Gastrocnemius medialis (tissue), 4 donors: ENCODE data around the gene SNPH. TPM values are rescaled to one million over a fixed set of nuclear protein-coding genes. Genes with fewer than 3 reads are reported as not detected.

Experiments used
- ATAC-seq, 2 donors: fragments of 150-250 bp; one replicate each; pipeline ENCODE4 v1.9.1; 2016
- DNase-seq, 2 donors: peaks; one replicate each; pipeline ENCODE4 v3.0.0-alpha.2; 2019
- H3K27ac ChIP-seq, 4 donors: fragments of 200-600 bp; sonication (generic); 1 replicate in 1 of 4; 2 replicates in 3 of 4; pipeline ENCODE4 v1.5.1; 2016 to 2018; ENCODE audit warnings: mild to moderate bottlenecking in 2 of 4, moderate library complexity in 1 of 4
- H3K27me3 ChIP-seq, 3 donors: fragments of 200-600 bp; sonication (generic) in 2 of 3; 1 replicate in 1 of 3; 2 replicates in 2 of 3; pipeline versions ENCODE4 v1.5.1 to v1.6.0; 2016 to 2019; ENCODE audit warnings: mild to moderate bottlenecking in 1 of 3, moderate library complexity in 1 of 3
- H3K36me3 ChIP-seq, 2 donors: fragments of 200-600 bp; sonication (generic) in 1 of 2; one replicate each; pipeline ENCODE4 v1.5.1; 2017 to 2018
- H3K4me1 ChIP-seq, 2 donors: fragments of 200-600 bp; sonication (generic) in 1 of 2; one replicate each; pipeline ENCODE4 v1.5.1; 2016 to 2017; ENCODE audit warnings: mild to moderate bottlenecking in 2 of 2
- H3K4me3 ChIP-seq, 4 donors: fragments of 200-600 bp; sonication (generic) in 3 of 4; 1 replicate in 1 of 4; 2 replicates in 3 of 4; pipeline ENCODE4 v1.5.1; 2016 to 2019; ENCODE audit warnings: mild to moderate bottlenecking in 2 of 4
- H3K9me3 ChIP-seq, 3 donors: fragments of 200-600 bp; sonication (generic) in 2 of 3; 1 replicate in 1 of 3; 2 replicates in 2 of 3; pipeline ENCODE4 v1.5.1; 2016 to 2019
- POLR2A ChIP-seq, 2 donors: fragments of 450-650 bp; IDR thresholded peaks; one replicate each; pipeline ENCODE4 v1.6.1; 2017; ENCODE audit warnings: antibody characterized with exemption in 2 of 2, mild to moderate bottlenecking in 2 of 2, moderate library complexity in 2 of 2
- in situ Hi-C, 4 donors: fragments of 200-750 bp; cut with MboI; loops; one replicate each; pipeline versions ENCODE4 v1.15.0 to v1.8.0; 2017; ENCODE audit warnings: low sequenced_read_pairs in 4 of 4
- intact Hi-C: fragments of 100-400 bp; cut with DNase I; formaldehyde crosslinking; loops from one replicate; pipeline ENCODE4 v1.15.1; 2023; ENCODE audit warnings: low total_unique reads
- total RNA-seq, 4 donors: library from RNA; depleted of rRNA; stranded (reverse); fragments of >200 nt; gene quantifications; one replicate each; pipeline versions ENCODE4 v1.1.0 to v1.2.3, GENCODE V29; 2016
- TF ChIP-seq, protein P1 (sequence below), 5 experiments: fragments of 450-650 bp in 3 of 5; fragments of 200-600 bp in 2 of 5; sonication (generic) in 2 of 5; IDR thresholded peaks in 4 of 5; conservative IDR thresholded peaks in 1 of 5; 1 replicate in 4 of 5; 2 replicates in 1 of 5; pipeline ENCODE4 v1.5.1; 2016 to 2019; ENCODE audit warnings: antibody characterized with exemption in 5 of 5, mild to moderate bottlenecking in 3 of 5, moderate library complexity in 3 of 5

Gene SNPH
- total RNA-seq, 4 donors from 2014 or later: 3.1 to 27.4 (median 15.9) TPM

DNA sequence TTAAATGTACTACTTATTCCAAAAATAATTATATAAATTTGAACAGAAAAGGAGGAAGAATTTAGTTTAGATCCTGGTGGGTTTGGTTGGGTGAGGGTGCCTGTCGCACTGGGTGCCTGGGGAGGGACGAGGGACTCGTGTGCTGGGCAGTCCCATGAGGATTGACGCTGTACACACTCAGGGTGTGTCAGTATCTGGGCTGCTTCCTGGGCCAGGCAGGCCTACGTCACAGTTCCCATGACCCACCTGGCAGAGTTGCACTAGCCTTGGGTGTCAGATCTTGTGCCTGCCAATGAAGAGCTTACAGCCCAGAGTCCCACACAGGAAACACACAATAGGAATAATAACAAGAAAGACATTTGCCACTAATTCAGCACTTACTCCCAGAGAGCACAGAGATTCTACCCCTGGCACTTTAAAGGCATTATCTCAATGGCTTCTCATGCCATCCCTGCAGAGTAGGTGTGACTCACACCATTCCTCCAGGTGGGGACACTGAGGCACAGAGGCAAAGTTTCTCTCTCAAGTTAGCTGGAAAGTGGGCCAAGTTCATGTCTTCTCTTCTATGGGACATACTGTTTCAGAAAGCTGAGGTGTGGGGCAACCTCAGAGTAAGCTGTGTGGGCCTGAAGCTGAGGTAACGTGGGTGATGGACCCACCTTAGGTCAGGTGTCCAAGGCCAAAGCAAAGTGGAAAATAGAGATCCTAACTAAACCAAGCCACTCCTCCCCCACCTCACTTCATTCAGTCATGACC lies 64.2 kb downstream of the SNPH start:
- no peaks in the 10 kb centered on the region for H3K9me3 ChIP-seq
- no peak overlapping the region for H3K4me3 ChIP-seq
- ATAC-seq (peak; percentile 69 to 82), DNase-seq (peak; percentile 85 to 93)
- in situ Hi-C loops (loop anchor here in 2 of 4 donors (5.0 to 10.0 kb wide), 2 partner anchors 55 to 57 kb away; no protein-coding TSS in a partner anchor), intact Hi-C loops (loop anchor here (2.0 kb wide), 1 partner anchor 45 kb away; no protein-coding TSS in a partner anchor)
- peak; percentile 78 to 87 for TF ChIP-seq POLR2A (IDR thresholded peaks at IDR 0.05)
- TF ChIP-seq, protein P1, sequence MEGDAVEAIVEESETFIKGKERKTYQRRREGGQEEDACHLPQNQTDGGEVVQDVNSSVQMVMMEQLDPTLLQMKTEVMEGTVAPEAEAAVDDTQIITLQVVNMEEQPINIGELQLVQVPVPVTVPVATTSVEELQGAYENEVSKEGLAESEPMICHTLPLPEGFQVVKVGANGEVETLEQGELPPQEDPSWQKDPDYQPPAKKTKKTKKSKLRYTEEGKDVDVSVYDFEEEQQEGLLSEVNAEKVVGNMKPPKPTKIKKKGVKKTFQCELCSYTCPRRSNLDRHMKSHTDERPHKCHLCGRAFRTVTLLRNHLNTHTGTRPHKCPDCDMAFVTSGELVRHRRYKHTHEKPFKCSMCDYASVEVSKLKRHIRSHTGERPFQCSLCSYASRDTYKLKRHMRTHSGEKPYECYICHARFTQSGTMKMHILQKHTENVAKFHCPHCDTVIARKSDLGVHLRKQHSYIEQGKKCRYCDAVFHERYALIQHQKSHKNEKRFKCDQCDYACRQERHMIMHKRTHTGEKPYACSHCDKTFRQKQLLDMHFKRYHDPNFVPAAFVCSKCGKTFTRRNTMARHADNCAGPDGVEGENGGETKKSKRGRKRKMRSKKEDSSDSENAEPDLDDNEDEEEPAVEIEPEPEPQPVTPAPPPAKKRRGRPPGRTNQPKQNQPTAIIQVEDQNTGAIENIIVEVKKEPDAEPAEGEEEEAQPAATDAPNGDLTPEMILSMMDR (IDR thresholded peaks at IDR 0.05 in 4 of 5, conservative IDR thresholded peaks at IDR 0.05 in 1 of 5): no peak
- no peaks in the 10 kb centered on the region for H3K27me3 ChIP-seq
- peaks cover 53 to 65% of the 10 kb centered on the region in 2 donors for H3K4me1 ChIP-seq
- peak overlapping the region; percentile 93 to 99 (median 97) for H3K27ac ChIP-seq
- no peaks in the 10 kb centered on the region for H3K36me3 ChIP-seq

DNA sequence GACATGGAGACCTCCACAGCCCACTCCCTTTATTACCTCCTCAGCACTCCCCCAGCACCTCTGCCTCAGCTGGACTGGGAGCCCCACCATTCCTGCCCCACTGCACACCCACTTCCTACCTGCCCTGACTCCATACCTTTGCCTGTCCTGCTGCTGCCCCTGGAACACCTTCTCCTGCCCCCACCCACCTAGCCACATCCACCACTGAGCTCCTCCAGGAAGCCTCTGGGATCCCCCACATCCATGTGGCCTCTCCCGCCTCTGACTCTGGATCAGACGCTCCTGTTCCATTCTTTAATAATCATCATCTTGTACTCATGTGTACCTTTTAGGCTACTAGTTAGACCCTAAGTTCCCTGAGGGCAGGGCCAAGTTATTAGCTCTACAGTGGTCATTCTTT lies 65.0 kb downstream of the SNPH start:
- no peaks in the 10 kb centered on the region for H3K9me3 ChIP-seq
- DNase-seq (no peak), ATAC-seq (no peak)
- no peaks in the 10 kb centered on the region for H3K36me3 ChIP-seq
- H3K4me3 ChIP-seq: no peak overlapping the region
- H3K27ac ChIP-seq: peak overlapping the region; percentile 93 to 99 (median 97)
- peaks cover 52 to 63% of the 10 kb centered on the region in 2 donors for H3K4me1 ChIP-seq
- intact Hi-C loops: loop anchor here (2.0 kb wide), 1 partner anchor 44 kb away; no protein-coding TSS in a partner anchor
- in situ Hi-C loops: loop anchor here in 2 of 4 donors (5.0 to 10.0 kb wide), 2 partner anchors 54 to 56 kb away; no protein-coding TSS in a partner anchor
- no peak for TF ChIP-seq POLR2A (IDR thresholded peaks at IDR 0.05)
- TF ChIP-seq, protein P1 (IDR thresholded peaks at IDR 0.05 in 4 of 5, conservative IDR thresholded peaks at IDR 0.05 in 1 of 5): no peak
- no peaks in the 10 kb centered on the region for H3K27me3 ChIP-seq

DNA sequence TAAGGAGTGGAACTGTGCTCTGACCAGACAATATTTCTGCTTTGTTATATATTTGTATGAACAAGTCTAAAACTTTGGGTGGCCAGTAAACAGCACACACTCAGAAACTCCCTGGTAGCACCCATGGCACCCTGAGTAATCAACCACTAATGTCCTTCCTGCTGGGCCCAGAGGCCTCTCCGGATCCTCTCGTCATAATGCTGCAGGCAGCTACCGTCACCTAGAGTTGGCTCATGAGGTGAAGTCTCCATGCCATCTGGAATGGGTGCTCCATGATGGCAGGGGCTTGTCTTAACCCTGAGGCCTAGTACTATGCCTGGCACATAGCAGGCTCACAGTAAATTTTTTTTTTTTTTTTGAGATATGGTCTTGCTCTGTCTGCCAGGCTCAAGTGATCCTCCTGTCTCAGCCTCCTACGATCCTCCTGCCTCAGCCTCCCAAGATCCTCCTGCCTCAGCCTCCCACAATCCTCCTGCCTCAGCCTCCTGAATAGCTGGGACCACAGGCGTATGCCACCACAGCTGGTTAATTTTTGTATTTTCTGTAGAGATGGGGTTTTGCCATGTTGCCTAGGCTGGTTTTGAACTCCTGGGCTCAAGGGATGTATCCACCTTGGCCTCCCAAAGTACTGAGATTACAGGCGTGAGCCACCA lies 65.8 kb downstream of the SNPH start:
- intact Hi-C loops (loop anchor here (2.0 kb wide), 1 partner anchor 43 kb away; no protein-coding TSS in a partner anchor), in situ Hi-C loops (loop anchor here in 2 of 4 donors (5.0 to 10.0 kb wide), 2 partner anchors 53 to 55 kb away; no protein-coding TSS in a partner anchor)
- DNase-seq (no peak), ATAC-seq (no peak)
- Histone ChIP-seq H3K4me1 (peaks cover 50 to 62% of the 10 kb centered on the region in 2 donors), H3K36me3 (no peaks in the 10 kb centered on the region), H3K27ac (peak overlapping the region; percentile 93 to 99 (median 97)), H3K27me3 (no peaks in the 10 kb centered on the region), H3K9me3 (no peaks in the 10 kb centered on the region), H3K4me3 (no peak overlapping the region)
- TF ChIP-seq POLR2A (IDR thresholded peaks at IDR 0.05): no peak
- TF ChIP-seq, protein P1 (IDR thresholded peaks at IDR 0.05 in 4 of 5, conservative IDR thresholded peaks at IDR 0.05 in 1 of 5): no peak

DNA sequence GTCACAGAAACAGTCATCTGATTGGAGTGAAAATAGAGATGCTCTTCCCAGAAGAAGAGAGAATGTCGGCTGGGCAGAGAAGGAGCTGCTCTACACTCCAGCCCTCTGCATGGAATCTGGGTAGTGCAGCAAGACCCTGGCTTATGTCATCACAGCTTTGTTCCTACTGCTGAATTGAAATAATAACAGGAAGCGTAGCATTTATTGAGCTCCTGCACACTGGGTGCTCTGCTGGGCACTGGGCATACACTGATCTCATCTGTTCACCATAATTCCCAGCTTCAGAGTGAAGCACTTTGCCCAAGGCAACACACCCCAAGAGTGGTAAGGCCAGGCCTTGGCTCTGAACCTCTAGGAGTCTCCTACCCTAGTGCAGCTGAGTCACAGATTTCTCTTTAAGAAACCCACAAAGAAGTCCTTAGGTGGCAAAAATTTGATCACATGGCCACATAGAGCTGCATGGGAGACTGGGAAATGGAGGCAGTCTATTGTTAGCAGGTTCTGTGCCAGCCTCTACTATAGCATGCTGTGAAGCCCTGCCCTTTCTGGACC lies 66.7 kb downstream of the SNPH start:
- DNase-seq: no peak
- Histone ChIP-seq H3K27ac (peak overlapping the region; percentile 93 to 99 (median 97)), H3K36me3 (no peaks in the 10 kb centered on the region), H3K4me3 (no peak overlapping the region), H3K9me3 (no peaks in the 10 kb centered on the region), H3K27me3 (no peaks in the 10 kb centered on the region), H3K4me1 (peaks cover 50 to 62% of the 10 kb centered on the region in 2 donors)
- TF ChIP-seq POLR2A (IDR thresholded peaks at IDR 0.05): peak in 1 of 2 donors; percentile 12
- TF ChIP-seq, protein P1 (IDR thresholded peaks at IDR 0.05 in 4 of 5, conservative IDR thresholded peaks at IDR 0.05 in 1 of 5): no peak
- no peak for ATAC-seq
- intact Hi-C loops (no loop called here), in situ Hi-C loops (loop anchor here in 2 of 4 donors (5.0 to 10.0 kb wide), 2 partner anchors 52 to 54 kb away; no protein-coding TSS in a partner anchor)
